ENCODE measurements around the gene CPED1.

The CPED1 gene

GRCh38 chr7:120988591-120989256, at the start of gene CPED1:
Gene CPED1 (plus strand): TSS chr7:120988711. CDS start chr7:120989622, 911 bp downstream.
- no peaks in the 10 kb centered on the region for H3K36me3 ChIP-seq (replicated peaks)
- peak; percentile 73 for DNase-seq
- no peak for TF ChIP-seq CTCF (IDR thresholded peaks at IDR 0.05; ENCODE audit: low read depth, low read length, missing control alignments)
- no peaks in the 10 kb centered on the region for H3K27me3 ChIP-seq (replicated peaks)
- in situ Hi-C loops (cut with HindIII; ENCODE audit: low pct_ligation_motif_present, low sequenced_read_pairs) = loop anchor here (25.0 kb wide), 2 partner anchors 99 to 349 kb away; partner anchors contain the start of gene WNT16
- H3K4me3 ChIP-seq (ENCODE audit: low read depth, low read length) = peak within 1 kb of the TSS; percentile 61
- peak within 1 kb of the TSS; percentile 48 for H3K27ac ChIP-seq

- Histone ChIP-seq H3K27me3 (replicated peaks) (no peaks in the 10 kb centered on the region), H3K36me3 (replicated peaks) (no peaks in the 10 kb centered on the region), H3K4me3 (ENCODE audit: low read depth, low read length) (no peak overlapping the region), H3K27ac (no peak overlapping the region)
- no peak for DNase-seq
- no peak for TF ChIP-seq CTCF (IDR thresholded peaks at IDR 0.05; ENCODE audit: low read depth, low read length, missing control alignments)
- in situ Hi-C loops (cut with HindIII; ENCODE audit: low pct_ligation_motif_present, low sequenced_read_pairs) = no loop called here
These were observed 49.2 kb upstream of the CPED1 start for GRCh38 chr7:120939345-120939744.

- no peak for TF ChIP-seq CTCF (IDR thresholded peaks at IDR 0.05; ENCODE audit: low read depth, low read length, missing control alignments)
- Histone ChIP-seq H3K36me3 (replicated peaks) (no peaks in the 10 kb centered on the region), H3K27ac (no peak overlapping the region), H3K27me3 (replicated peaks) (no peaks in the 10 kb centered on the region), H3K4me3 (ENCODE audit: low read depth, low read length) (no peak overlapping the region)
- in situ Hi-C loops (cut with HindIII; ENCODE audit: low pct_ligation_motif_present, low sequenced_read_pairs) = no loop called here
- no peak for DNase-seq
These were observed 47.4 kb upstream of the CPED1 start for GRCh38 chr7:120941064-120941463.

GRCh38 chr7:120941856-120942255, 46.7 kb upstream of the CPED1 start:
- Histone ChIP-seq H3K27ac (no peak overlapping the region), H3K4me3 (ENCODE audit: low read depth, low read length) (no peak overlapping the region), H3K36me3 (replicated peaks) (no peaks in the 10 kb centered on the region), H3K27me3 (replicated peaks) (no peaks in the 10 kb centered on the region)
- DNase-seq = no peak
- in situ Hi-C loops (cut with HindIII; ENCODE audit: low pct_ligation_motif_present, low sequenced_read_pairs) = no loop called here
- TF ChIP-seq CTCF (IDR thresholded peaks at IDR 0.05; ENCODE audit: low read depth, low read length, missing control alignments) = no peak

- DNase-seq = no peak
- in situ Hi-C loops (cut with HindIII; ENCODE audit: low pct_ligation_motif_present, low sequenced_read_pairs) = no loop called here
- H3K36me3 ChIP-seq (replicated peaks) = no peaks in the 10 kb centered on the region
- H3K4me3 ChIP-seq (ENCODE audit: low read depth, low read length) = no peak overlapping the region
- no peaks in the 10 kb centered on the region for H3K27me3 ChIP-seq (replicated peaks)
- no peak for TF ChIP-seq CTCF (IDR thresholded peaks at IDR 0.05; ENCODE audit: low read depth, low read length, missing control alignments)
- H3K27ac ChIP-seq = no peak overlapping the region
These were observed 45.6 kb upstream of the CPED1 start for GRCh38 chr7:120942861-120943260.
